GM12878 (cell line): ENCODE data around the gene KCTD16. TPM values are rescaled to one million over a fixed set of nuclear protein-coding genes. Genes with fewer than 3 reads are reported as not detected.

Experiments used
- ATAC-seq: fragments of 200-7000 bp; cut with Tn5 transposase; 3 replicates; pipeline ENCODE4 v1.9.1; 2020; ENCODE audit warnings: mild to moderate bottlenecking, moderate library complexity
- BruUV-seq: library from RNA; stranded (reverse); fragments of 400-500 nt; replicated peaks from 2 replicates; lab custom pipeline; 2021; lab: Mats Ljungman, UMichigan
- CTCF ChIA-PET: fragments of 300-600 bp; sonication (Branson Sonifier 250); formaldehyde crosslinking; extraction: SDS; loops from one replicate; lab custom pipeline; 2021; ENCODE audit warnings: inconsistent platforms; lab: Yijun Ruan, JAX
- POLR2A ChIA-PET: fragments of 350-600 bp; formaldehyde crosslinking; extraction: SDS; loops from one replicate; lab custom pipeline; 2021; ENCODE audit warnings: inconsistent platforms; lab: Charles Lee
- RAD21 ChIA-PET: fragments of 300-600 bp; sonication (Branson Sonifier 250); formaldehyde crosslinking; loops from one replicate; lab custom pipeline; 2023; ENCODE audit warnings: antibody characterized with exemption; ENCODE audit not compliant: unreplicated experiment; lab: Charles Lee
- SMC1A ChIA-PET: fragments of 300-600 bp; sonication (Branson Sonifier 250); formaldehyde crosslinking; loops from one replicate; lab custom pipeline; 2023; ENCODE audit not compliant: unreplicated experiment, uncharacterized antibody; lab: Charles Lee
- DNase-seq: peaks from one replicate; pipeline ENCODE4 v3.0.0-alpha.2; 2011; ENCODE audit warnings: low read depth, low spot score
- FAIRE-seq: peaks from 3 replicates; lab custom pipeline; 2011; peaks lifted over from hg19 to GRCh38; lab: Jason Lieb, UNC
- H2AFZ ChIP-seq: 2 replicates; pipeline ENCODE4 v1.6.0; 2011; ENCODE audit warnings: low read depth, low read length, control low read depth; ENCODE audit not compliant: control insufficient read depth
- H3K27ac ChIP-seq: 2 replicates; pipeline ENCODE4 v1.5.1; 2011; ENCODE audit warnings: control low read depth; ENCODE audit not compliant: control insufficient read depth, insufficient read depth
- H3K27me3 ChIP-seq, 2 experiments: replicated peaks in 1 of 2; 2 replicates each; pipeline versions ENCODE4 v1.6.0 to v1.6.1; 2011; ENCODE audit warnings: low read length in 1 of 2; ENCODE audit not compliant: control insufficient read depth in 2 of 2, insufficient read depth in 2 of 2
- H3K36me3 ChIP-seq, 2 experiments: 2 replicates each; pipeline ENCODE4 v1.5.1; 2011; ENCODE audit warnings: low read length in 1 of 2; ENCODE audit not compliant: control insufficient read depth in 2 of 2, insufficient read depth in 2 of 2
- H3K4me1 ChIP-seq: 2 replicates; pipeline ENCODE4 v1.6.1; 2011; ENCODE audit warnings: mild to moderate bottlenecking, low read length, moderate library complexity, mixed read lengths; ENCODE audit not compliant: control insufficient read depth, insufficient read depth
- H3K4me2 ChIP-seq: 2 replicates; pipeline ENCODE4 v1.6.0; 2011; ENCODE audit warnings: control low read depth; ENCODE audit not compliant: control insufficient read depth, insufficient read depth
- H3K4me3 ChIP-seq: fragments of 200-600 bp; sonication (generic); 2 replicates; pipeline ENCODE4 v1.5.1; 2016
- H3K79me2 ChIP-seq: 2 replicates; pipeline ENCODE4 v1.6.0; 2011; ENCODE audit warnings: low read length; ENCODE audit not compliant: control insufficient read depth, insufficient read depth
- H3K9ac ChIP-seq: 2 replicates; pipeline ENCODE4 v1.8.0; 2011; ENCODE audit warnings: low read length, control low read depth, mixed read lengths; ENCODE audit not compliant: control insufficient read depth, insufficient read depth
- H3K9me3 ChIP-seq: replicated peaks from 3 replicates; pipeline ENCODE4 v1.5.1; 2011; ENCODE audit warnings: mild to moderate bottlenecking, low read length; ENCODE audit not compliant: control insufficient read depth, insufficient read depth
- H4K20me1 ChIP-seq: 2 replicates; pipeline ENCODE4 v1.6.0; 2011; ENCODE audit not compliant: control insufficient read depth, insufficient read depth
- BHLHE40 ChIP-seq, 2 experiments: fragments of 450-650 bp in 1 of 2; IDR thresholded peaks; 2 replicates each; pipeline ENCODE4 v1.6.1; 2011 to 2017; ENCODE audit warnings: low read depth in 2 of 2, borderline replicate concordance in 1 of 2, improper control_type of control experiment in 1 of 2, low read length in 1 of 2, mild to moderate bottlenecking in 1 of 2
- EED ChIP-seq: sonication (generic); IDR thresholded peaks from 2 replicates; pipeline ENCODE4 v1.6.1; 2016; ENCODE audit warnings: antibody characterized with exemption, low read depth
- FOXK2 ChIP-seq: fragments of 450-650 bp; IDR thresholded peaks from 2 replicates; pipeline ENCODE4 v1.6.1; 2017; ENCODE audit warnings: mild to moderate bottlenecking, moderate library complexity
- LARP7 ChIP-seq: fragments of 450-650 bp; IDR thresholded peaks from 2 replicates; pipeline ENCODE4 v1.6.1; 2017; ENCODE audit warnings: mild to moderate bottlenecking
- PAX8 ChIP-seq: fragments of 450-650 bp; IDR thresholded peaks from 2 replicates; pipeline ENCODE4 v1.6.1; 2017; ENCODE audit warnings: mild to moderate bottlenecking, moderate library complexity
- POU2F2 ChIP-seq: IDR thresholded peaks from 3 replicates; pipeline ENCODE4 v1.6.1; 2011; ENCODE audit warnings: low read depth, mild to moderate bottlenecking, low read length, borderline replicate concordance
- STAT3 ChIP-seq: IDR thresholded peaks from 2 replicates; pipeline ENCODE4 v1.6.1; 2011; ENCODE audit warnings: low read depth, low read length, improper control_type of control experiment
- SUPT20H ChIP-seq: IDR thresholded peaks from 2 replicates; pipeline ENCODE4 v1.6.1; 2011; ENCODE audit warnings: low read depth, mild to moderate bottlenecking, low read length, moderate library complexity, borderline replicate concordance; ENCODE audit not compliant: control insufficient read depth
- TCF12 ChIP-seq: IDR thresholded peaks from 2 replicates; pipeline ENCODE4 v1.6.1; 2011; ENCODE audit warnings: low read depth, mild to moderate bottlenecking, low read length
- ZNF217 ChIP-seq: fragments of 450-650 bp; IDR thresholded peaks from 2 replicates; pipeline ENCODE4 v1.6.1; 2017; ENCODE audit warnings: antibody characterized with exemption, mild to moderate bottlenecking
- ZNF622 ChIP-seq: fragments of 450-650 bp; IDR thresholded peaks from 2 replicates; pipeline ENCODE4 v1.6.1; 2017; ENCODE audit warnings: mild to moderate bottlenecking, inconsistent platforms
- WGBS: methylation state at CpG from one replicate; pipeline ENCODE4 v1.1.6; 2016; ENCODE audit warnings: low lambda C conversion rate; ENCODE audit not compliant: insufficient replicate concordance, insufficient coverage; ENCODE audit errors: missing lambda C conversion rate; 5-methylcytosine and 5-hydroxymethylcytosine counted together
- in situ Hi-C: fragments of 300-500 bp; cut with MboI; formaldehyde crosslinking; loops from 9 replicates; pipeline ENCODE4 v1.14.3; 2018; ENCODE audit warnings: mixed read lengths
- intact Hi-C: fragments of 100-400 bp; cut with micrococcal nuclease; formaldehyde crosslinking; loops from one replicate; pipeline ENCODE4 v1.14.2; 2022; ENCODE audit not compliant: unreplicated experiment
- polyA plus RNA-seq, 11 experiments: library from polyadenylated mRNA; depleted of rRNA in 4 of 11; unstranded in 6 of 11; stranded (reverse) in 5 of 11; fragments of >200 nt; fragmentation: Nextera tagmentation in 4 of 11; fragmentation: Illumina TruSeq in 1 of 11; extraction: Ambion mirVana in 4 of 11; extraction: Trizol in 1 of 11; gene quantifications; 1 replicate in 1 of 11; 2 replicates in 10 of 11; pipeline versions ENCODE4 v1.2.1 to v1.2.3, GENCODE V29; 2011 to 2016; ENCODE audit warnings: inconsistent platforms in 2 of 11, missing spikeins in 2 of 11, low read depth in 1 of 11
- total RNA-seq, 4 experiments: library from RNA; depleted of rRNA in 3 of 4; stranded (reverse); fragments of >200 nt in 3 of 4; fragmentation: Illumina TruSeq in 1 of 4; extraction: Trizol in 1 of 4; gene quantifications; 2 replicates each; pipeline versions ENCODE4 v1.2.1 to v1.2.3, GENCODE V29; 2013 to 2021
- TF ChIP-seq, protein P1 (sequence below): IDR thresholded peaks from 2 replicates; pipeline ENCODE4 v1.6.1; 2011; ENCODE audit warnings: mild to moderate bottlenecking, low read depth, low read length, moderate library complexity; ENCODE audit not compliant: insufficient replicate concordance
- TF ChIP-seq, protein P2 (sequence below), 3 experiments: IDR thresholded peaks in 2 of 3; conservative IDR thresholded peaks in 1 of 3; 2 replicates each; pipeline ENCODE4 v1.5.1; 2011; ENCODE audit warnings: low read depth in 3 of 3, low read length in 3 of 3, mild to moderate bottlenecking in 3 of 3, control low read depth in 2 of 3, moderate library complexity in 2 of 3, inconsistent platforms in 1 of 3, mixed read lengths in 1 of 3; ENCODE audit not compliant: control insufficient read depth in 2 of 3, insufficient read depth in 1 of 3; ENCODE audit errors: extremely low read depth in 1 of 3

The KCTD16 gene
- total and polyA plus RNA-seq, 10 of the 15 experiments (the other 5 are each of a cell fraction or from before 2014, with no cell fraction given) = 0.03 to 0.10 (median 0.06) TPM; not detected in 3

DNA sequence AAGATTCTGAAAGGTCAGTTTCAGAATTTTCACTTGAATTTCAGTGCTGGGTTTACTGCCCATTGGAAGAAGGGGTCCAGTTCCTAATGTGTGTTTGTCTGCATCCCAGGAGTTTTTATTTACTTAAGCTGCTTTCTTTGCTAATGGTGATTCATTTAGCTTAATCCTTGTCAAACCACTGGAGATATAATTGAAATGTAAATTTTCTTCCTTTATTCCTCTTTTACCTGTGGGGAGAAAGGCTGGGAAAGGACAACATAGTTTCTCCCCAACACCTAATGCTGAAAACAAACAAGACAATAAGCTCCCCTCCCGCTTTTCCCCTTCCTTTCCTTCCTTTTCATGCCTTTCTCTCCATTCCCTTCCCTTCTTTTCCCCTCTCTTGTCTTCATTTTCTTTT is 185.8 kb downstream of the KCTD16 start:
- 9% methylated on average over 1 of the region's 1 CpG for WGBS
- CTCF ChIA-PET = no interaction called here

More for the DNA sequence above, 185.8 kb downstream of the KCTD16 start:
- FAIRE-seq (no peak), ATAC-seq (no peak), DNase-seq (no peak)
- in situ Hi-C loops = no loop called here
- no peaks in the 10 kb centered on the region for H3K27me3 ChIP-seq
- H4K20me1 ChIP-seq = no peaks in the 10 kb centered on the region
- POLR2A ChIA-PET = no interaction called here
- RAD21 ChIA-PET = no interaction called here
- H3K9ac ChIP-seq = no peak overlapping the region
- no peak overlapping the region for H2AFZ ChIP-seq
- BruUV-seq = no TSS peak
- H3K4me1 ChIP-seq = no peaks in the 10 kb centered on the region
- H3K36me3 ChIP-seq = no peaks in the 10 kb centered on the region
- no peak overlapping the region for H3K27ac ChIP-seq
- SMC1A ChIA-PET = no interaction called here
- H3K4me3 ChIP-seq = no peak overlapping the region
- no peak overlapping the region for H3K4me2 ChIP-seq
- TF ChIP-seq EED (no peak), TCF12 (no peak), BHLHE40 (IDR thresholded peaks at IDR 0.05; ENCODE audit: borderline replicate concordance in 1 of 2, low read depth in 2 of 2, low read length in 1 of 2) (no peak), ZNF217 (no peak), ZNF622 (no peak), PAX8 (no peak), LARP7 (no peak), SUPT20H (no peak), POU2F2 (no peak), FOXK2 (no peak), STAT3 (no peak)
- TF ChIP-seq, protein P1, sequence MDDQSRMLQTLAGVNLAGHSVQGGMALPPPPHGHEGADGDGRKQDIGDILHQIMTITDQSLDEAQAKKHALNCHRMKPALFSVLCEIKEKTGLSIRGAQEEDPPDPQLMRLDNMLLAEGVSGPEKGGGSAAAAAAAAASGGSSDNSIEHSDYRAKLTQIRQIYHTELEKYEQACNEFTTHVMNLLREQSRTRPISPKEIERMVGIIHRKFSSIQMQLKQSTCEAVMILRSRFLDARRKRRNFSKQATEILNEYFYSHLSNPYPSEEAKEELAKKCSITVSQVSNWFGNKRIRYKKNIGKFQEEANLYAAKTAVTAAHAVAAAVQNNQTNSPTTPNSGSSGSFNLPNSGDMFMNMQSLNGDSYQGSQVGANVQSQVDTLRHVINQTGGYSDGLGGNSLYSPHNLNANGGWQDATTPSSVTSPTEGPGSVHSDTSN = no peak
- TF ChIP-seq, protein P2, sequence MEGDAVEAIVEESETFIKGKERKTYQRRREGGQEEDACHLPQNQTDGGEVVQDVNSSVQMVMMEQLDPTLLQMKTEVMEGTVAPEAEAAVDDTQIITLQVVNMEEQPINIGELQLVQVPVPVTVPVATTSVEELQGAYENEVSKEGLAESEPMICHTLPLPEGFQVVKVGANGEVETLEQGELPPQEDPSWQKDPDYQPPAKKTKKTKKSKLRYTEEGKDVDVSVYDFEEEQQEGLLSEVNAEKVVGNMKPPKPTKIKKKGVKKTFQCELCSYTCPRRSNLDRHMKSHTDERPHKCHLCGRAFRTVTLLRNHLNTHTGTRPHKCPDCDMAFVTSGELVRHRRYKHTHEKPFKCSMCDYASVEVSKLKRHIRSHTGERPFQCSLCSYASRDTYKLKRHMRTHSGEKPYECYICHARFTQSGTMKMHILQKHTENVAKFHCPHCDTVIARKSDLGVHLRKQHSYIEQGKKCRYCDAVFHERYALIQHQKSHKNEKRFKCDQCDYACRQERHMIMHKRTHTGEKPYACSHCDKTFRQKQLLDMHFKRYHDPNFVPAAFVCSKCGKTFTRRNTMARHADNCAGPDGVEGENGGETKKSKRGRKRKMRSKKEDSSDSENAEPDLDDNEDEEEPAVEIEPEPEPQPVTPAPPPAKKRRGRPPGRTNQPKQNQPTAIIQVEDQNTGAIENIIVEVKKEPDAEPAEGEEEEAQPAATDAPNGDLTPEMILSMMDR (IDR thresholded peaks at IDR 0.05 in 2 of 3, conservative IDR thresholded peaks at IDR 0.05 in 1 of 3; ENCODE audit: control insufficient read depth in 2 of 3, extremely low read depth in 1 of 3, insufficient read depth in 1 of 3, low read depth in 3 of 3, low read length in 3 of 3) = no peak
- intact Hi-C loops = no loop called here
- no peaks in the 10 kb centered on the region for H3K9me3 ChIP-seq
- no peaks in the 10 kb centered on the region for H3K79me2 ChIP-seq
